Astrocyte of the cerebellum (primary cell): ENCODE results near the gene THEMIS.

Experiments
- DNase-seq: peaks from one replicate; pipeline ENCODE4 v3.0.0-alpha.2; 2011; ENCODE audit warnings: low read depth
- H3K4me3 ChIP-seq: 2 replicates; pipeline ENCODE4 v1.5.1; 2011; ENCODE audit warnings: mild to moderate bottlenecking, low read depth, low read length, moderate library complexity
- in situ Hi-C: cut with HindIII; loops from 2 replicates; pipeline ENCODE4 v1.10.0; 2017; ENCODE audit warnings: low sequenced_read_pairs
- TF ChIP-seq, protein P1 (sequence below): IDR thresholded peaks from 2 replicates; pipeline ENCODE4 v1.5.1; 2012; ENCODE audit warnings: low read length, low read depth, moderate library complexity, mild to moderate bottlenecking; ENCODE audit errors: missing control alignments

Gene THEMIS

DNA sequence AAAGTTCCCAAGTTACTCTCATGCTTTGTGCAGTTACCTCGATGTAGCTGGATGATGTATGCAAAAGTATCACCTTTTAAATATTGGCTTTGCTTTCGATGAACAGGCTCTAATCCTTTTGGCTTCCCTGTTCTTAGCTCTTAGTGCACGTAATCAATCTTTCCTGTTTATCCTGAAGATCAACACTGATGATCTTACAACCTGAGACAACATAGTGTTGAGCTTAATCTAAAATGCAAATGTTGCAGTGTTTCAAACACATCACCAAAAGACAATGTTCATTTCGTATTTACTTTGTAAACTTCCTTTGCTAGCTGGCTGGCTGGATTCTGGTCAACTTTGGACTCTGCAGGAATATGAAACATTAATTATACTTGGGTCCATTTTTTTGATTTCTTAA is 132.1 kb downstream of the THEMIS start:
- in situ Hi-C loops, result no loop called here
- TF ChIP-seq, protein P1, sequence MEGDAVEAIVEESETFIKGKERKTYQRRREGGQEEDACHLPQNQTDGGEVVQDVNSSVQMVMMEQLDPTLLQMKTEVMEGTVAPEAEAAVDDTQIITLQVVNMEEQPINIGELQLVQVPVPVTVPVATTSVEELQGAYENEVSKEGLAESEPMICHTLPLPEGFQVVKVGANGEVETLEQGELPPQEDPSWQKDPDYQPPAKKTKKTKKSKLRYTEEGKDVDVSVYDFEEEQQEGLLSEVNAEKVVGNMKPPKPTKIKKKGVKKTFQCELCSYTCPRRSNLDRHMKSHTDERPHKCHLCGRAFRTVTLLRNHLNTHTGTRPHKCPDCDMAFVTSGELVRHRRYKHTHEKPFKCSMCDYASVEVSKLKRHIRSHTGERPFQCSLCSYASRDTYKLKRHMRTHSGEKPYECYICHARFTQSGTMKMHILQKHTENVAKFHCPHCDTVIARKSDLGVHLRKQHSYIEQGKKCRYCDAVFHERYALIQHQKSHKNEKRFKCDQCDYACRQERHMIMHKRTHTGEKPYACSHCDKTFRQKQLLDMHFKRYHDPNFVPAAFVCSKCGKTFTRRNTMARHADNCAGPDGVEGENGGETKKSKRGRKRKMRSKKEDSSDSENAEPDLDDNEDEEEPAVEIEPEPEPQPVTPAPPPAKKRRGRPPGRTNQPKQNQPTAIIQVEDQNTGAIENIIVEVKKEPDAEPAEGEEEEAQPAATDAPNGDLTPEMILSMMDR, result no peak
- no peak overlapping the region for H3K4me3 ChIP-seq
- DNase-seq, result no peak

DNA sequence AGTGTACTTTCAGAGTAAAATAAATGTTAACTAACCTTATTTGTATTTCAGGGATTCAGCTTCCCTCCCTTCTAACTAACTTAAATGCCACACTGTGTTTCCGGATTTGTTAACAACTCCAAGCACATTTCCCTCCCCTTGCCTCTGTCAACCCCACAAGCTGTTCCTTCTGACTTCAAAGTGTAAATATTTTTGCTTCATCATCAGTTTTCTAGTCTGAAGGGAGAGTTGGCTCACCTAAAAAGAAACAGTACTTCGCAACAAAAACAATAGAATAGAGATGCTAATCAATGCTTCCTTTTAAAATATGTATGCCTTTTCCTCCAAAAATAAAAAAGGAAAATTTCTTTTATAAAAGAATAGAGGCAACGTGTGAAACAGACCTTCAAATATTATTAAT is 132.6 kb downstream of the THEMIS start:
- in situ Hi-C loops, result no loop called here
- no peak overlapping the region for H3K4me3 ChIP-seq
- no peak for DNase-seq
- TF ChIP-seq, protein P1, result no peak

DNA sequence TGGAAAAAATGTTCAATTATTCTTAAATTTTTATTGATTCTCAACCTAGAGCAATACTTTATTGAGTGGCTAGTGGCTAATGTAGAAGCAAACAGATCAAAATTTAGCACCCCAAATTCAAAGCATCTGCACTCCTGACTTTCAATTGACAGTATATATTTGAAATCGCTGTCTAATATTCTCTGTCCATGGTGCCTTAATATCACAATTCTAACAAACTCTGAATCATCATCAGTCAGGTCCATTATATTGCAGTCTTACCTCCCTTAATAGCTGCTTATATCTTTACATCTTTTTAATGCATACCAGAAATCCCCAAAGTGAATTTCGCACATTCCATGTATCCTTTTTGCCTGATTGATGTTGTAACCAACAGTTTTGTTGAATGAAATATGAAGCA is 134.9 kb downstream of the THEMIS start:
- H3K4me3 ChIP-seq, result no peak overlapping the region
- TF ChIP-seq, protein P1, result no peak
- in situ Hi-C loops, result no loop called here
- no peak for DNase-seq

DNA sequence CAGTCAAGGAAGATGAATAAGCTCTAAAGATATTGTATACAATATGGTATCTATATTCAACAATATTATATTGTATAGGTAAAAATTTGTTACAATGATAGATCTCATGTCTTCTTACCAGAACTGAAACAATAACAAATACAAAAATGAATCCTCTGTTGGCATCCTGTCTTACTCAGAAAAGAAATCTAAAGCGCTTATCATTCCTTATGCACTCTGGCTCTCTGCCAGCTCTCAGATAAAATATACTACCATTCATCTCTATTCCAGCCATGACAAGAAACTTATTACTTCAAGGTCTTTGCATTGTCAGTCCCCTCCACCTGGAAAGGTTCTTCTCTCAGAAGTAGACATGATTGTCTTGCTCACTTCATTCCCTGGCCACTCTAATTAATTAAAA is 138.6 kb downstream of the THEMIS start:
- in situ Hi-C loops, result no loop called here
- no peak overlapping the region for H3K4me3 ChIP-seq
- TF ChIP-seq, protein P1, result no peak
- DNase-seq, result no peak

DNA sequence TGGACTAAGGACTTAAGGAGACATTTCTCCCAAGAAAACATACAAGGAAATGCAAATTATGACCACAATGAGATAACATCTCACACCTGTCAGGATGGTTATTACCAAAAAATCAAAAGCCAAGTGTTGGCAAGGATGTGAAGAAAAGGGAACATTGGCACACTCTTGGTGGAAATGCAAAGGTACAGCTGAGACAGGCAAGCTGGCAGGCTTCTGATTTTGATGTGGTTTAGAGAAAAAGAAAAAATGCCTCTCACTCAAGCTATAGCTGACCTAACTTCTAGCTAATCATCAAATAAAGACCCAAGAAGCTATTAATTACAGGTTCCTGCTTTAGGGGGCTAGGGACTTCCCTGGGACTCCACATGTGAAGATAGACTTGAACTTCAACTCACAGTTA is 139.8 kb downstream of the THEMIS start:
- H3K4me3 ChIP-seq, result no peak overlapping the region
- in situ Hi-C loops, result no loop called here
- DNase-seq, result no peak
- TF ChIP-seq, protein P1, result no peak

DNA sequence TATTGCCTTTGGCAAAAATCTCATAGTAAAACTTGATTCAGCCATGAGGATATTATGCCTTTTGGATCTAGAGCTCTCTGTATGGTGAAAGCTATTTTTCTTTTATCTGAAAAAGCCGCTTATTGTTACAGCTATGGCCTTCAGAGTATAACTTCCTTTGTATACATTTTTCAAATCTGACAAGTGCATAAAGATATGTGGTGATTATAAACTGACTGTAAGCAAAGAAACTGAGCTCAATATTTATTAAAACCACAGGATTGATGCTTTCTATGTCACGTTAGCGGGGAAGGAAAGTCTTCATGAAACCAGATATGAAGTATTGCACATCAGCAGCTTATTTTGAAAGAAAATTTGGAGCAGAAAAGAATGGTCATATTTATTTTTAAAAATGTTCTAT is 151.8 kb downstream of the THEMIS start:
- in situ Hi-C loops, result no loop called here

More for the DNA sequence above, 151.8 kb downstream of the THEMIS start:
- H3K4me3 ChIP-seq, result no peak overlapping the region
- no peak for DNase-seq
- TF ChIP-seq, protein P1, result no peak
